ENCODE data around the gene CLTB. TPM values are rescaled to one million over a fixed set of nuclear protein-coding genes. Genes with fewer than 3 reads are reported as not detected.

CLTB gene
- total RNA-seq, 2 experiments from 2014 or later, result 69.5 to 73.2 TPM

DNA sequence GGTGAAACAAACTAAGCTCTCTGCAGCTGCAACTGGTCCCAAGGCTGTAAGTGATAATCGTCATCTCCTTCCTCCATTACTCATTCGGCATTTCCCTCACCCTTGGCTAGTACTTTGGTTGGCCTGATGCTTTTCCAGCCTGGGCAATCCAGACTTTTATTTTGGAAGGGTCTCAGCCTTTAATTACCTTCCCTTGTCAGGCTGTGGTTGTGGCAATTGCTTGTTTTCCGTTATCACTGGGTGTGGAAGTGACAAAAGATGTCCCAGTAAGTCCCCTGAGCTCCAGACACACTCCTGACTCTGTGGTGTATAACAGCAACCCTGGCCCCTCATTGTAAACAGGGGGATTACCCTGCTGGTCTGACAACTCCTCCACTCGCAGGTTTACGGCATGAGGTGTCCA is 25.6 kb upstream of the CLTB start:
- ATAC-seq (ENCODE audit: poor library complexity) (no peak), DNase-seq (no peak)
- no peak overlapping the region for H3K4me3 Mint-ChIP-seq
- peaks cover under 1% of the 10 kb centered on the region for H3K36me3 Mint-ChIP-seq (ENCODE audit: low read depth)
- H3K27me3 ChIP-seq (ENCODE audit: control insufficient read depth in 1 of 2, insufficient read depth in 2 of 2, low read length in 2 of 2), result no peaks in the 10 kb centered on the region
- H3K4me1 Mint-ChIP-seq (ENCODE audit: low read depth), result peaks cover 6% of the 10 kb centered on the region
- H3K27ac Mint-ChIP-seq, result no peak overlapping the region
- H3K4me3 ChIP-seq (ENCODE audit: low read length), result no peak overlapping the region
- intact Hi-C loops (cut with DNase I, micrococcal nuclease), result no loop called here
- no peak overlapping the region for H3K27ac ChIP-seq (ENCODE audit: low read depth in 1 of 2, low read length in 2 of 2)
- ChIA-PET CTCF (interaction anchor here (1.3 kb wide), 1 partner anchor 25 kb away, joined by 3 read pairs; the partner anchor contains the start of gene CLTB), POLR2A (no interaction called here)
- H3K4me1 ChIP-seq (ENCODE audit: insufficient read depth, low read length), result peaks cover 8% of the 10 kb centered on the region
- H3K36me3 ChIP-seq (ENCODE audit: insufficient read depth, low read length), result no peaks in the 10 kb centered on the region
- TF ChIP-seq, protein P1, sequence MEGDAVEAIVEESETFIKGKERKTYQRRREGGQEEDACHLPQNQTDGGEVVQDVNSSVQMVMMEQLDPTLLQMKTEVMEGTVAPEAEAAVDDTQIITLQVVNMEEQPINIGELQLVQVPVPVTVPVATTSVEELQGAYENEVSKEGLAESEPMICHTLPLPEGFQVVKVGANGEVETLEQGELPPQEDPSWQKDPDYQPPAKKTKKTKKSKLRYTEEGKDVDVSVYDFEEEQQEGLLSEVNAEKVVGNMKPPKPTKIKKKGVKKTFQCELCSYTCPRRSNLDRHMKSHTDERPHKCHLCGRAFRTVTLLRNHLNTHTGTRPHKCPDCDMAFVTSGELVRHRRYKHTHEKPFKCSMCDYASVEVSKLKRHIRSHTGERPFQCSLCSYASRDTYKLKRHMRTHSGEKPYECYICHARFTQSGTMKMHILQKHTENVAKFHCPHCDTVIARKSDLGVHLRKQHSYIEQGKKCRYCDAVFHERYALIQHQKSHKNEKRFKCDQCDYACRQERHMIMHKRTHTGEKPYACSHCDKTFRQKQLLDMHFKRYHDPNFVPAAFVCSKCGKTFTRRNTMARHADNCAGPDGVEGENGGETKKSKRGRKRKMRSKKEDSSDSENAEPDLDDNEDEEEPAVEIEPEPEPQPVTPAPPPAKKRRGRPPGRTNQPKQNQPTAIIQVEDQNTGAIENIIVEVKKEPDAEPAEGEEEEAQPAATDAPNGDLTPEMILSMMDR (IDR thresholded peaks at IDR 0.05), result no peak
- H3K9me3 ChIP-seq (ENCODE audit: control insufficient read depth in 1 of 2, insufficient read depth in 1 of 2, low read length in 2 of 2), result no peaks in the 10 kb centered on the region
- H3K9me3 Mint-ChIP-seq, result no peaks in the 10 kb centered on the region
- peaks cover 5% of the 10 kb centered on the region for H3K27me3 Mint-ChIP-seq

GRCh38 chr5:176440927-176441706 is 24.8 kb upstream of the CLTB start:
- no peak overlapping the region for H3K27ac Mint-ChIP-seq
- intact Hi-C loops (cut with DNase I, micrococcal nuclease), result no loop called here
- H3K4me3 Mint-ChIP-seq, result peak overlapping the region; percentile 16

GRCh38 chr5:176438959-176439757 is 22.8 kb upstream of the CLTB start:
- intact Hi-C loops (cut with DNase I, micrococcal nuclease), result no loop called here
- Mint-ChIP-seq H3K9me3 (no peaks in the 10 kb centered on the region), H3K4me3 (no peak overlapping the region), H3K27me3 (peaks cover 7% of the 10 kb centered on the region), H3K36me3 (ENCODE audit: low read depth) (no peaks in the 10 kb centered on the region), H3K27ac (no peak overlapping the region), H3K4me1 (ENCODE audit: low read depth) (peaks cover 8% of the 10 kb centered on the region)
- POLR2A ChIA-PET, result interaction anchor here (0.9 kb wide), 1 partner anchor 9 kb away, joined by 3 read pairs; the partner anchor contains the start of gene FAF2
- H3K27ac ChIP-seq (ENCODE audit: low read depth in 1 of 2, low read length in 2 of 2), result no peak overlapping the region
- TF ChIP-seq, protein P1 (IDR thresholded peaks at IDR 0.05), result no peak
- ATAC-seq (ENCODE audit: poor library complexity), result no peak
- DNase-seq, result no peak
- no peak overlapping the region for H3K4me3 ChIP-seq (ENCODE audit: low read length)
- no peaks in the 10 kb centered on the region for H3K9me3 ChIP-seq (ENCODE audit: control insufficient read depth in 1 of 2, insufficient read depth in 1 of 2, low read length in 2 of 2)
- no peaks in the 10 kb centered on the region for H3K27me3 ChIP-seq (ENCODE audit: control insufficient read depth in 1 of 2, insufficient read depth in 2 of 2, low read length in 2 of 2)
- peaks cover 10% of the 10 kb centered on the region for H3K4me1 ChIP-seq (ENCODE audit: insufficient read depth, low read length)
- CTCF ChIA-PET, result interaction anchor here (0.9 to 1.0 kb wide), 2 partner anchors 9 to 22 kb away, joined by 3 read pairs; no protein-coding TSS in a partner anchor
- no peaks in the 10 kb centered on the region for H3K36me3 ChIP-seq (ENCODE audit: insufficient read depth, low read length)

More at GRCh38 chr5:176440927-176441706, 24.8 kb upstream of the CLTB start:
- ChIA-PET POLR2A (no interaction called here), CTCF (no interaction called here)
- DNase-seq (no peak), ATAC-seq (ENCODE audit: poor library complexity) (no peak)
- H3K4me1 ChIP-seq (ENCODE audit: insufficient read depth, low read length), result peaks cover 10% of the 10 kb centered on the region
- H3K9me3 ChIP-seq (ENCODE audit: control insufficient read depth in 1 of 2, insufficient read depth in 1 of 2, low read length in 2 of 2), result no peaks in the 10 kb centered on the region
- Mint-ChIP-seq H3K4me1 (ENCODE audit: low read depth) (peaks cover 8% of the 10 kb centered on the region), H3K36me3 (ENCODE audit: low read depth) (no peaks in the 10 kb centered on the region), H3K9me3 (no peaks in the 10 kb centered on the region), H3K27me3 (peaks cover 7% of the 10 kb centered on the region)
- H3K4me3 ChIP-seq (ENCODE audit: low read length), result no peak overlapping the region
- no peaks in the 10 kb centered on the region for H3K27me3 ChIP-seq (ENCODE audit: control insufficient read depth in 1 of 2, insufficient read depth in 2 of 2, low read length in 2 of 2)
- TF ChIP-seq, protein P1 (IDR thresholded peaks at IDR 0.05), result no peak
- no peak overlapping the region for H3K27ac ChIP-seq (ENCODE audit: low read depth in 1 of 2, low read length in 2 of 2)
- H3K36me3 ChIP-seq (ENCODE audit: insufficient read depth, low read length), result no peaks in the 10 kb centered on the region
